Body of pancreas (tissue), 4 donors: ENCODE data around the gene MORN1. TPM values are rescaled to one million over a fixed set of nuclear protein-coding genes. Genes with fewer than 3 reads are reported as not detected.

Experiments used
- ATAC-seq: fragments of 150-250 bp; one replicate; pipeline ENCODE4 v1.9.1; 2016
- DNase-seq, 4 donors: peaks; one replicate each; pipeline ENCODE4 v3.0.0-alpha.2; 2019
- H3K27ac ChIP-seq, 4 donors: fragments of 200-600 bp; sonication (generic); 1 replicate in 3 of 4; 2 replicates in 1 of 4; pipeline versions ENCODE4 v1.5.1 to v1.6.1; 2016 to 2019; ENCODE audit warnings: mild to moderate bottlenecking in 1 of 4, mixed read lengths in 1 of 4, moderate library complexity in 1 of 4
- H3K27me3 ChIP-seq, 2 donors: fragments of 200-600 bp; sonication (generic); one replicate each; pipeline ENCODE4 v1.6.0; 2016; ENCODE audit warnings: mild to moderate bottlenecking in 1 of 2
- H3K36me3 ChIP-seq, 2 donors: fragments of 200-600 bp; sonication (generic); replicated peaks in 1 of 2; 2 replicates each; pipeline ENCODE4 v1.5.1; 2016; ENCODE audit warnings: low read depth in 2 of 2; ENCODE audit not compliant: insufficient read depth in 1 of 2
- H3K4me1 ChIP-seq: fragments of 200-600 bp; sonication (generic); one replicate; pipeline ENCODE4 v1.6.0; 2016
- H3K4me3 ChIP-seq, 2 donors: fragments of 200-600 bp; sonication (generic); 1 replicate in 1 of 2; 2 replicates in 1 of 2; pipeline ENCODE4 v1.5.1; 2016 to 2019
- H3K9me3 ChIP-seq, 3 donors: fragments of 200-600 bp; sonication (generic); 1 replicate in 2 of 3; 2 replicates in 1 of 3; pipeline ENCODE4 v1.5.1; 2016
- POLR2A ChIP-seq, 3 donors: fragments of 450-650 bp; IDR thresholded peaks; one replicate each; pipeline ENCODE4 v1.6.1; 2016; ENCODE audit warnings: antibody characterized with exemption in 3 of 3, mild to moderate bottlenecking in 2 of 3
- WGBS, 2 donors: methylation state at CpG; one replicate each; pipeline ENCODE4 v1.1.5; 2017; 5-methylcytosine and 5-hydroxymethylcytosine counted together
- intact Hi-C: fragments of 100-400 bp; cut with DNase I; formaldehyde crosslinking; loops from one replicate; pipeline ENCODE4 v1.15.1; 2023
- total RNA-seq, 2 donors: library from RNA; depleted of rRNA; stranded (reverse); fragments of >200 nt; gene quantifications; one replicate each; pipeline ENCODE4 v1.1.0, GENCODE V29; 2016
- TF ChIP-seq, protein P1 (sequence below), 7 experiments: fragments of 450-650 bp in 4 of 7; fragments of 200-600 bp in 3 of 7; sonication (generic) in 3 of 7; IDR thresholded peaks; one replicate each; pipeline ENCODE4 v1.5.1; 2016 to 2019; ENCODE audit warnings: antibody characterized with exemption in 7 of 7

Gene MORN1
- total RNA-seq, 2 donors from 2014 or later: 7.0 to 17.8 TPM

DNA sequence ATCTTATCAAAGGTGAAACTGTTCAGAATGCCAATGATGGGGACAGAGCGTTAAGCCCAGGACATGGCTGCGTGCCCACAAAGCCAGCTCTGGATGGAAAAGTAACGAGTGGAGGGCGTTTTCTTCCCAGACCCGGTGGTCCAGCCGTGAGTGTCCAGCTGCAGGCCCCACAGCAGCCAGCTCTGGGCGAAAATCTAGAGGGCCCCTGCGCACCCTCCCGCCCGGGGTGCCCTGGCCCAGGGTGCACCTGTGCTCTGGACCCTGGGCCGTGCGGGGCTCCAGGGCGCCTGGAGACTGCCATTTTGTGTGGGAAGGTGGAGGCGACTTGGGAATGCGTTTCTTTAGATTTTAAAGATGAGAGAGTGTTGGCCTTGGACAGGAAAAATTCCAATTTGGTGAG lies 104.4 kb downstream of the MORN1 start:
- intact Hi-C loops: no loop called here
- no peaks in the 10 kb centered on the region for H3K9me3 ChIP-seq
- H3K4me1 ChIP-seq: peaks cover 7% of the 10 kb centered on the region
- H3K27ac ChIP-seq: no peak overlapping the region
- no peak overlapping the region for H3K4me3 ChIP-seq
- no peak for DNase-seq
- 88 to 93% methylated on average over 15 of the region's 15 CpGs for WGBS, 2 donors
- TF ChIP-seq, protein P1, sequence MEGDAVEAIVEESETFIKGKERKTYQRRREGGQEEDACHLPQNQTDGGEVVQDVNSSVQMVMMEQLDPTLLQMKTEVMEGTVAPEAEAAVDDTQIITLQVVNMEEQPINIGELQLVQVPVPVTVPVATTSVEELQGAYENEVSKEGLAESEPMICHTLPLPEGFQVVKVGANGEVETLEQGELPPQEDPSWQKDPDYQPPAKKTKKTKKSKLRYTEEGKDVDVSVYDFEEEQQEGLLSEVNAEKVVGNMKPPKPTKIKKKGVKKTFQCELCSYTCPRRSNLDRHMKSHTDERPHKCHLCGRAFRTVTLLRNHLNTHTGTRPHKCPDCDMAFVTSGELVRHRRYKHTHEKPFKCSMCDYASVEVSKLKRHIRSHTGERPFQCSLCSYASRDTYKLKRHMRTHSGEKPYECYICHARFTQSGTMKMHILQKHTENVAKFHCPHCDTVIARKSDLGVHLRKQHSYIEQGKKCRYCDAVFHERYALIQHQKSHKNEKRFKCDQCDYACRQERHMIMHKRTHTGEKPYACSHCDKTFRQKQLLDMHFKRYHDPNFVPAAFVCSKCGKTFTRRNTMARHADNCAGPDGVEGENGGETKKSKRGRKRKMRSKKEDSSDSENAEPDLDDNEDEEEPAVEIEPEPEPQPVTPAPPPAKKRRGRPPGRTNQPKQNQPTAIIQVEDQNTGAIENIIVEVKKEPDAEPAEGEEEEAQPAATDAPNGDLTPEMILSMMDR (IDR thresholded peaks at IDR 0.05): no peak
- no peak for TF ChIP-seq POLR2A (IDR thresholded peaks at IDR 0.05)
- no peaks in the 10 kb centered on the region for H3K27me3 ChIP-seq
- H3K36me3 ChIP-seq: no peaks in the 10 kb centered on the region
- no peak for ATAC-seq

DNA sequence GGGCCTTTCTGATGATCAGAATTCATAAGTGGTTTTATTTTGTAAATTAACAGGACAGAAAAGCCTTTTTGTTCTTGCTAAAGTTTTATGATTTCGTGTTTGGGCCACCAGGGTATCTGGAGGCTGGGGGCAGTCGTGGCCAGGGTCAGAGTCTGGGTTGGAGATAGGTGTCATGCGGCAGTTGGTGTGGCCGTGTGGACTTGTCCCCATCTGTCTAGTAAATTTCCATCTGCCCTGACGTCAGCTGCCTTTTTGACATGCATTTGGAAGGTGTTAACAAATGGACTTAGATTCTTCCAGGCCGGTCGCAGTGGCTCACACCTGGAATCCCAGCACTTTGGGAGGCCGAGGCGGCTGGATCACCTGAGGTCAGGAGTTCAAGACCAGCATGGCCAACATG lies 106.4 kb downstream of the MORN1 start:
- no peak overlapping the region for H3K4me3 ChIP-seq
- TF ChIP-seq, protein P1 (IDR thresholded peaks at IDR 0.05): no peak
- TF ChIP-seq POLR2A (IDR thresholded peaks at IDR 0.05): no peak
- no peaks in the 10 kb centered on the region for H3K36me3 ChIP-seq
- no peak for ATAC-seq
- H3K9me3 ChIP-seq: no peaks in the 10 kb centered on the region
- H3K27me3 ChIP-seq: no peaks in the 10 kb centered on the region
- DNase-seq: peak in 1 of 4 donors; percentile 43
- H3K27ac ChIP-seq: no peak overlapping the region
- peaks cover 10% of the 10 kb centered on the region for H3K4me1 ChIP-seq
- WGBS, 2 donors: 87 to 92% methylated on average over 7 to 9 of the region's 9 CpGs
- intact Hi-C loops: no loop called here

DNA sequence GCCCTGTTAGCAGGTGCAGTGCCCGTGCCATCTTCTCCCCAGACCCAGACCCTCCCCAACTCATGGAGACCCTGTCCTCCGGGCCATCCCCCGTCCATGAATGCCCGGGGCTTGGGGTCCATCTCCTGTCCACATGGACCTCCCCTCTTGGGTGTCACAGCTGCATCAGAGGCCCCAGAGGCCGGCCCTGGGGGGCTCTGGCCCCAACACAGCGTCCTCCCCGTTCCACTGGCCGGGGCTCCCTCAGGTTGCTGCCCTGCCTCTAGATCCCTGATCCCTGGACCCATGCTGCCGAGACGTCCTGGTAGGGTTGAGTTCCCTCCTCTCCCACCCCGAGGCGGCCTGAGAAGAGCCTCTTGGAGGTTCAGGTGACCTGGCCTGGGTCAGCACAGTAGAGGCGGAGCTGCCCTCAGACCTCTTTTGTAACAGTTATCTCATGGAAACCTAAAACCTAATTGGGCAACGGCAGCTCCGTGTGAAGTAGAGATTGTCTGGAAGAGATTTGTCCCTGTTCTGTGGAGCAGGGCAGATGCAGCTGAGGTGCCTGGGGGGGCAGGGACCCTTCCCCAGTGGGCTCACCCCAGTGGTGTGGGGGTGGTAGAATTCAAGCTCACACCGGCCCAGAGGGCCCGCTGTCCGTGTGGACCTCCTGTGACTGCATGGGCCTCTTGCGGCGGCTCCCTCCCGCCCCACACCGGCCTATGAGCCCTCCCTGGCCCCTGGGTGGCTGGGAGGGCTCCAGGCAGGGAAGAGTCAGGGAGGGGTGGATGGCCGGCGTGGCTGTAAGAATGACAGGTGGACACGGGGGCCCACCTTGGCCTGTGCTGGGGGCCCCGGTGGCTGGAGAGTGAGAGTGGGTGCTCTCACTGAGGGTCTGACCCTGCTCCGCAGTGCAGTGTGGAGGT lies 107.1 kb downstream of the MORN1 start:
- Histone ChIP-seq H3K27ac (peak overlapping the region in 1 of 4 donors; percentile 4), H3K9me3 (no peaks in the 10 kb centered on the region), H3K4me1 (peaks cover 16% of the 10 kb centered on the region), H3K27me3 (no peaks in the 10 kb centered on the region), H3K36me3 (no peaks in the 10 kb centered on the region), H3K4me3 (no peak overlapping the region)
- intact Hi-C loops: no loop called here
- TF ChIP-seq POLR2A (IDR thresholded peaks at IDR 0.05): no peak
- TF ChIP-seq, protein P1 (IDR thresholded peaks at IDR 0.05): no peak
- no peak for ATAC-seq
- WGBS, 2 donors: 85 to 91% methylated on average over 6 to 21 of the region's 27 CpGs
- DNase-seq: no peak

DNA sequence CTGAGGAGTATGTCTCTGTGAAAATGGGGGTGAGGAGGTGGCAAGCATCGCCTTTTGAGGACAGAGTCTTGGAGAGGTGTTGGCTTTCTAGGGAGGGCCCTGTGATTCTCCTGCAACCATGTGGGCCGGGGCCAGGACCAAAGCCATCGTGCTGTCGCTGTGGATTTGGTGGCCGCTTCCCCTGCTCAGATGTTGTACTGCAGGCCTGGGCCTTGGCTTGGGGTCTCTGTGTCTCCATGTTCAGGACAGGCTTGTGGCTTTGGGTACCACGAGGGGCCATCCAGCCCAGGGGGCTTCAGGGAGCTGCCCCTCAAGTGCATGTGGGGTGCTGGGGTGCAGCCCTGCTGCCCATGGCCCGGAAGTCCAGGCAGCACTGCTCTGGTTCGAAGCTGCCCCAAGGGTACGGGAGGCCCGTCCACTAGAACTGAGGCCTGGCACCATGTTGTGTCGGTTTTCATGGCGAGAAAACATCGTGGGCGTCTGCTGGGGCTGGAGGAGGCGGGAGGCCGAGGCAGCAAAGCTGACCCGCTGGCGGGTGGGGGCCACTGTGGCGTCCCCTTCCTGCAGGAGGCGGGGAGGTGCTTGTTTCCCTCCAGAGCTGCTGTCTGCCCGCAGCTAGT lies 107.9 kb downstream of the MORN1 start:
- intact Hi-C loops: no loop called here
- H3K9me3 ChIP-seq: no peaks in the 10 kb centered on the region
- WGBS, 2 donors: 89 to 97% methylated on average over 5 to 21 of the region's 21 CpGs
- H3K4me3 ChIP-seq: no peak overlapping the region
- no peak overlapping the region for H3K27ac ChIP-seq
- no peaks in the 10 kb centered on the region for H3K36me3 ChIP-seq
- no peaks in the 10 kb centered on the region for H3K27me3 ChIP-seq
- peaks cover 17% of the 10 kb centered on the region for H3K4me1 ChIP-seq
- no peak for ATAC-seq
- no peak for DNase-seq
- TF ChIP-seq POLR2A (IDR thresholded peaks at IDR 0.05): no peak
- TF ChIP-seq, protein P1 (IDR thresholded peaks at IDR 0.05): no peak
